GM23338 (cell line): ENCODE measurements around the gene RAB33A.

Experiments
- CREB1 ChIP-seq: fragments of 250-450 bp; sonication (Bioruptor Pico); IDR thresholded peaks from 2 replicates; pipeline ENCODE4 v1.5.0; 2020; ENCODE audit warnings: low read depth, mild to moderate bottlenecking, moderate library complexity
- CTCF ChIP-seq, 2 experiments: fragments of 200-600 bp in 1 of 2; sonication (generic) in 1 of 2; conservative IDR thresholded peaks; 2 replicates each; pipeline versions ENCODE4 v1.5.1 to v1.6.1; 2016 to 2017; ENCODE audit warnings: antibody characterized with exemption in 2 of 2, low read depth in 2 of 2, mild to moderate bottlenecking in 2 of 2, moderate library complexity in 1 of 2
- ETS1 ChIP-seq: IDR thresholded peaks from 2 replicates; pipeline ENCODE4 v1.6.1; 2016; ENCODE audit warnings: antibody characterized with exemption
- EZH2 ChIP-seq: fragments of 200-600 bp; sonication (generic); IDR thresholded peaks from one replicate; pipeline ENCODE4 v1.8.0; 2017; ENCODE audit warnings: antibody characterized with exemption, mild to moderate bottlenecking, low read depth; ENCODE audit not compliant: unreplicated experiment
- EZH2phosphoT487 ChIP-seq: fragments of 200-600 bp; sonication (generic); IDR thresholded peaks from one replicate; pipeline ENCODE4 v1.8.1; 2018; ENCODE audit warnings: antibody characterized with exemption; ENCODE audit not compliant: unreplicated experiment
- NANOG ChIP-seq: IDR thresholded peaks from 2 replicates; pipeline ENCODE4 v1.6.1; 2016; ENCODE audit warnings: antibody characterized with exemption, borderline replicate concordance
- POLR2AphosphoS5 ChIP-seq: IDR thresholded peaks from 2 replicates; pipeline ENCODE4 v1.6.1; 2016; ENCODE audit warnings: antibody characterized with exemption, low read depth
- REST ChIP-seq: IDR thresholded peaks from one replicate; pipeline ENCODE4 v1.6.1; 2018; ENCODE audit warnings: antibody characterized with exemption; ENCODE audit not compliant: unreplicated experiment
- STAT1 ChIP-seq: IDR thresholded peaks from one replicate; pipeline ENCODE4 v1.6.1; 2016; ENCODE audit warnings: antibody characterized with exemption; ENCODE audit not compliant: unreplicated experiment
- ZNF331 ChIP-seq: fragments of 250-450 bp; sonication (Bioruptor Pico); IDR thresholded peaks from 2 replicates; pipeline ENCODE4 v1.5.0; 2020; ENCODE audit warnings: low read depth, mild to moderate bottlenecking, moderate library complexity

DNA sequence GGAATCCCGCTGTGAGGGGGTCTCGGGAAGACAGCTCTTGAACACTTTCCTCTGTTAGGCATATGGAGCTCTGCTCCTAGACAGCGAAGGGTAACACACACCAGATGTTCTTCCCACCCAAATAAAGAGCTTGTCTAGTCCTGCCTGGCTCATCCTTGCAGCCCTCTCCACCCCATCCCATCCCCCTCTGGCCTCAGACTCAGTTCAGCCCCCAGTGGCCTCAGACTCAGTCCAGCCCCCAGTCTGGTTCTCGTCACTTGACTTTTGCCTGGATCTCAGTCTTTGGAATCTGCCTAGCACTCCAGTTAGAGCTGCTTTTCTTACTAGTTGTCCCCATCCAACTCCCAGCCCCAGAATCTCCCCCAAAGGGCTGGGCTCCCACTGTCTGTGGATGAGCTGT lies 14.9 kb downstream of the RAB33A start:
- TF ChIP-seq CTCF (conservative IDR thresholded peaks at IDR 0.05; ENCODE audit: low read depth in 2 of 2) (no peak), ETS1 (no peak), EZH2 (no peak), REST (no peak), POLR2AphosphoS5 (no peak), EZH2phosphoT487 (no peak), STAT1 (no peak), CREB1 (CRISPR knock-in tag) (no peak), NANOG (no peak), ZNF331 (no peak)
